Suprapubic skin (tissue), 4 donors: ENCODE measurements around the gene DTD2. TPM values are rescaled to one million over a fixed set of nuclear protein-coding genes. Genes with fewer than 3 reads are reported as not detected.

ENCODE experiments used
- DNase-seq, 2 donors: peaks; one replicate each; pipeline ENCODE4 v3.0.0-alpha.2; 2019; ENCODE audit warnings: low spot score in 2 of 2
- H3K27ac ChIP-seq: fragments of 200-600 bp; sonication (generic); one replicate; pipeline ENCODE4 v1.5.1; 2019
- H3K27me3 ChIP-seq: fragments of 200-600 bp; sonication (generic); one replicate; pipeline ENCODE4 v1.5.1; 2019
- H3K36me3 ChIP-seq: fragments of 200-600 bp; sonication (generic); one replicate; pipeline ENCODE4 v1.5.1; 2019
- H3K4me1 ChIP-seq: fragments of 200-600 bp; sonication (generic); one replicate; pipeline ENCODE4 v1.5.1; 2019
- H3K4me3 ChIP-seq: fragments of 200-600 bp; sonication (generic); one replicate; pipeline ENCODE4 v1.5.1; 2019; ENCODE audit warnings: mild to moderate bottlenecking
- H3K9me3 ChIP-seq: fragments of 200-600 bp; sonication (generic); one replicate; pipeline ENCODE4 v1.5.1; 2019
- EP300 ChIP-seq: sonication (generic); formaldehyde crosslinking; IDR thresholded peaks from one replicate; pipeline ENCODE4 v1.6.1; 2017; ENCODE audit warnings: antibody characterized with exemption
- POLR2A ChIP-seq, 2 donors: fragments of 450-650 bp; IDR thresholded peaks; one replicate each; pipeline ENCODE4 v1.6.1; 2017; ENCODE audit warnings: antibody characterized with exemption in 2 of 2, mild to moderate bottlenecking in 2 of 2, moderate library complexity in 2 of 2
- POLR2AphosphoS5 ChIP-seq, 3 donors: sonication (generic); formaldehyde crosslinking; IDR thresholded peaks; one replicate each; pipeline ENCODE4 v1.6.1; 2017; ENCODE audit warnings: antibody characterized with exemption in 3 of 3
- WGBS: methylation state at CpG from one replicate; pipeline ENCODE4 v1.1.5; 2018; 5-methylcytosine and 5-hydroxymethylcytosine counted together
- total RNA-seq, 4 donors: library from RNA; depleted of rRNA; stranded (reverse); fragments of >200 nt; gene quantifications; one replicate each; pipeline ENCODE4 v1.1.0, GENCODE V29; 2016
- TF ChIP-seq, protein P1 (sequence below), 2 donors: fragments of 200-600 bp in 1 of 2; fragments of 450-650 bp in 1 of 2; sonication (generic) in 1 of 2; IDR thresholded peaks; one replicate each; pipeline ENCODE4 v1.5.1; 2016 to 2019; ENCODE audit warnings: antibody characterized with exemption in 2 of 2, mild to moderate bottlenecking in 1 of 2, moderate library complexity in 1 of 2

Gene DTD2
- total RNA-seq, 4 donors from 2014 or later, result 21.4 to 34.9 (median 24.8) TPM

- Histone ChIP-seq H3K4me1 (peaks cover 28% of the 10 kb centered on the region), H3K36me3 (no peaks in the 10 kb centered on the region), H3K4me3 (peak within 1 kb of the TSS; percentile 99), H3K9me3 (no peaks in the 10 kb centered on the region), H3K27me3 (no peaks in the 10 kb centered on the region), H3K27ac (peak within 1 kb of the TSS; percentile 91)
- peak; percentile 95 to 96 for DNase-seq
- 9% methylated on average over 13 of the region's 56 CpGs for WGBS
- TF ChIP-seq EP300, result no peak
- TF ChIP-seq POLR2AphosphoS5 (IDR thresholded peaks at IDR 0.05), result peak; percentile 29 to 90 (median 70)
- TF ChIP-seq, protein P1, sequence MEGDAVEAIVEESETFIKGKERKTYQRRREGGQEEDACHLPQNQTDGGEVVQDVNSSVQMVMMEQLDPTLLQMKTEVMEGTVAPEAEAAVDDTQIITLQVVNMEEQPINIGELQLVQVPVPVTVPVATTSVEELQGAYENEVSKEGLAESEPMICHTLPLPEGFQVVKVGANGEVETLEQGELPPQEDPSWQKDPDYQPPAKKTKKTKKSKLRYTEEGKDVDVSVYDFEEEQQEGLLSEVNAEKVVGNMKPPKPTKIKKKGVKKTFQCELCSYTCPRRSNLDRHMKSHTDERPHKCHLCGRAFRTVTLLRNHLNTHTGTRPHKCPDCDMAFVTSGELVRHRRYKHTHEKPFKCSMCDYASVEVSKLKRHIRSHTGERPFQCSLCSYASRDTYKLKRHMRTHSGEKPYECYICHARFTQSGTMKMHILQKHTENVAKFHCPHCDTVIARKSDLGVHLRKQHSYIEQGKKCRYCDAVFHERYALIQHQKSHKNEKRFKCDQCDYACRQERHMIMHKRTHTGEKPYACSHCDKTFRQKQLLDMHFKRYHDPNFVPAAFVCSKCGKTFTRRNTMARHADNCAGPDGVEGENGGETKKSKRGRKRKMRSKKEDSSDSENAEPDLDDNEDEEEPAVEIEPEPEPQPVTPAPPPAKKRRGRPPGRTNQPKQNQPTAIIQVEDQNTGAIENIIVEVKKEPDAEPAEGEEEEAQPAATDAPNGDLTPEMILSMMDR (IDR thresholded peaks at IDR 0.05), result peak in 1 of 2 donors; percentile 21
- TF ChIP-seq POLR2A (IDR thresholded peaks at IDR 0.05), result peak; percentile 93 to 96
Observed at GRCh38 chr14:31420319-31421111, 36.8 kb downstream of the DTD2 start, which contains the start of gene HEATR5A. HEATR5A (minus strand) TSS chr14:31420550; CDS start chr14:31402975, 17,575 bp downstream.

GRCh38 chr14:31419967-31420318 is 37.4 kb downstream of the DTD2 start:
- H3K27ac ChIP-seq, result peak overlapping the region; percentile 91
- H3K9me3 ChIP-seq, result no peaks in the 10 kb centered on the region
- DNase-seq, result peak in 1 of 2 donors; percentile 73
- H3K4me1 ChIP-seq, result peaks cover 34% of the 10 kb centered on the region
- TF ChIP-seq EP300 (no peak), POLR2AphosphoS5 (IDR thresholded peaks at IDR 0.05) (no peak), POLR2A (IDR thresholded peaks at IDR 0.05) (no peak)
- TF ChIP-seq, protein P1 (IDR thresholded peaks at IDR 0.05), result no peak
- H3K4me3 ChIP-seq, result peak overlapping the region; percentile 99
- 0% methylated on average over 10 of the region's 33 CpGs for WGBS
- no peaks in the 10 kb centered on the region for H3K27me3 ChIP-seq
- H3K36me3 ChIP-seq, result no peaks in the 10 kb centered on the region

- WGBS, result 11% methylated on average over 9 of the region's 9 CpGs
- TF ChIP-seq, protein P1 (IDR thresholded peaks at IDR 0.05), result no peak
- TF ChIP-seq EP300 (no peak), POLR2A (IDR thresholded peaks at IDR 0.05) (no peak), POLR2AphosphoS5 (IDR thresholded peaks at IDR 0.05) (no peak)
- no peaks in the 10 kb centered on the region for H3K9me3 ChIP-seq
- H3K4me3 ChIP-seq, result peak overlapping the region; percentile 99
- DNase-seq, result no peak
- peaks cover 39% of the 10 kb centered on the region for H3K4me1 ChIP-seq
- no peaks in the 10 kb centered on the region for H3K27me3 ChIP-seq
- peak overlapping the region; percentile 91 for H3K27ac ChIP-seq
- H3K36me3 ChIP-seq, result no peaks in the 10 kb centered on the region
Observed at GRCh38 chr14:31419179-31419966, 37.9 kb downstream of the DTD2 start.

- no peaks in the 10 kb centered on the region for H3K36me3 ChIP-seq
- 39% methylated on average over 1 of the region's 1 CpG for WGBS
- TF ChIP-seq, protein P1 (IDR thresholded peaks at IDR 0.05), result no peak
- TF ChIP-seq POLR2A (IDR thresholded peaks at IDR 0.05) (no peak), POLR2AphosphoS5 (IDR thresholded peaks at IDR 0.05) (no peak), EP300 (no peak)
Observed at GRCh38 chr14:31418440-31418839, 38.9 kb downstream of the DTD2 start.

More at GRCh38 chr14:31418440-31418839, 38.9 kb downstream of the DTD2 start:
- no peak overlapping the region for H3K4me3 ChIP-seq
- H3K9me3 ChIP-seq, result no peaks in the 10 kb centered on the region
- DNase-seq, result no peak
- H3K27ac ChIP-seq, result no peak overlapping the region
- H3K4me1 ChIP-seq, result peaks cover 42% of the 10 kb centered on the region
- no peaks in the 10 kb centered on the region for H3K27me3 ChIP-seq
